RWPE1 (cell line): Measurements from ENCODE around the gene TP53AIP1.

Experiments
- CTCF ChIA-PET: fragments of 350-600 bp; sonication (Branson Sonifier 250); formaldehyde crosslinking; extraction: SDS; loops from one replicate; lab custom pipeline; 2021; lab: Yijun Ruan, JAX
- POLR2A ChIA-PET: fragments of 400-600 bp; formaldehyde crosslinking; extraction: SDS; loops from one replicate; lab custom pipeline; 2020; ENCODE audit warnings: antibody characterized with exemption; ENCODE audit not compliant: low non-redundant PET; lab: Yijun Ruan, JAX
- DNase-seq: peaks from one replicate; pipeline ENCODE4 v3.0.0; 2012; ENCODE audit warnings: low spot score
- H3K27ac ChIP-seq: fragments of 450-650 bp; 2 replicates; pipeline ENCODE4 v1.5.1; 2017
- TF ChIP-seq, protein P1 (sequence below): fragments of 450-650 bp; conservative IDR thresholded peaks from 2 replicates; pipeline ENCODE4 v1.5.1; 2017; ENCODE audit warnings: low read depth, mild to moderate bottlenecking

Gene TP53AIP1

GRCh38 chr11:128907585-128907984 is 35.1 kb downstream of the TP53AIP1 start:
- ChIA-PET CTCF (interaction anchor here (1.2 to 1.7 kb wide), 2 partner anchors 22 to 49 kb away, joined by 5 to 10 read pairs; no protein-coding TSS in a partner anchor), POLR2A (no interaction called here)
- H3K27ac ChIP-seq: no peak overlapping the region
- TF ChIP-seq, protein P1, sequence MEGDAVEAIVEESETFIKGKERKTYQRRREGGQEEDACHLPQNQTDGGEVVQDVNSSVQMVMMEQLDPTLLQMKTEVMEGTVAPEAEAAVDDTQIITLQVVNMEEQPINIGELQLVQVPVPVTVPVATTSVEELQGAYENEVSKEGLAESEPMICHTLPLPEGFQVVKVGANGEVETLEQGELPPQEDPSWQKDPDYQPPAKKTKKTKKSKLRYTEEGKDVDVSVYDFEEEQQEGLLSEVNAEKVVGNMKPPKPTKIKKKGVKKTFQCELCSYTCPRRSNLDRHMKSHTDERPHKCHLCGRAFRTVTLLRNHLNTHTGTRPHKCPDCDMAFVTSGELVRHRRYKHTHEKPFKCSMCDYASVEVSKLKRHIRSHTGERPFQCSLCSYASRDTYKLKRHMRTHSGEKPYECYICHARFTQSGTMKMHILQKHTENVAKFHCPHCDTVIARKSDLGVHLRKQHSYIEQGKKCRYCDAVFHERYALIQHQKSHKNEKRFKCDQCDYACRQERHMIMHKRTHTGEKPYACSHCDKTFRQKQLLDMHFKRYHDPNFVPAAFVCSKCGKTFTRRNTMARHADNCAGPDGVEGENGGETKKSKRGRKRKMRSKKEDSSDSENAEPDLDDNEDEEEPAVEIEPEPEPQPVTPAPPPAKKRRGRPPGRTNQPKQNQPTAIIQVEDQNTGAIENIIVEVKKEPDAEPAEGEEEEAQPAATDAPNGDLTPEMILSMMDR: no peak
- DNase-seq: no peak

- TF ChIP-seq, protein P1: no peak
- CTCF ChIA-PET: interaction anchor here (0.7 to 1.3 kb wide), 5 partner anchors 13 to 316 kb away, joined by 3 to 5 read pairs (median 3); no protein-coding TSS in a partner anchor
- POLR2A ChIA-PET: interaction anchor here (0.6 kb wide), 1 partner anchor 712 kb away, joined by 3 read pairs; no protein-coding TSS in a partner anchor
- DNase-seq: no peak
- H3K27ac ChIP-seq: peak overlapping the region; percentile 99
Measured at GRCh38 chr11:128906185-128907050, 36.3 kb downstream of the TP53AIP1 start.

DNA sequence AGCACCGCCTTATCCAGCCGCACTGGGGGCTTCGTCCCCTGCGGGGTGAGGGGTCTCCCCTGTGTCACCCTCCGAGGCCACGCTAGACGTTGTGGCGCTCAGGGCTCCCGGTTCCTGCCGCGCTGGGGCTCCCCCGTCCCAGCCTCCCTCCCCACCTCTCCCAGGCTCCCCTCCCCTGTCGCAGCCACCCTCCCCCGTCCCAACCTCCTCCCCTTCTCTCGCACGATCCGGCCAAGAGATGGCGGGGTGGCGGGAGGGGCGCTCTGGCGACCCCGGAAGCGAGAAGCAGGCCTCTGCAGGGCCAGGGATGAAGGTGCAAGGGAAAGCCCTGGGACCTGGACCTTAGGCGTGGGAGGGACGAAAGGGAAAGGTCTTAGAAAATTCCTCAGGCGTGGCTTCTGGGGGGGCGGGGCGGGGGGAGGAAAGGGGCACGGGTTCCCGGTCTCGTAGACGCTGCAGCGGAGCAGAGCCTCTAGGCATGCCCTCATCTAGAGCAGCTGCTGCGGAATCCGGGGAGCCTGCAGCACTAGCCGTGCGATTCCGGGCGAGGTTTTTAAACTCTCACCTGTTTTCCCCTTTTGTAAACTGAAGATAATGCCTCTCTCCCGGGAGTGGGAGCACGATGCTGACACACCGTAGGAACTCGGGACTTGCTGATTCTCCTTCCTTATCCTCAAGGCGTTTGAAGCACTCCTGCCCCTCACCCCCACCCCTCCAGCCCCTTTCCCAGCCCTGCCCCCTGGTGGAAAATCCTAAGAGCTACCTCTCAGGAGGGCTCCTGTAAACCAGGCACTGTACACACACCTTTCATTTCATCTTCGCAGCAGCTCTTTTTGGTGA is 37.1 kb downstream of the TP53AIP1 start:
- POLR2A ChIA-PET: interaction anchor here (0.6 kb wide), 1 partner anchor 713 kb away, joined by 3 read pairs; no protein-coding TSS in a partner anchor
- peak overlapping the region; percentile 99 for H3K27ac ChIP-seq
- CTCF ChIA-PET: interaction anchor here (0.7 to 1.3 kb wide), 6 partner anchors 14 to 51 kb away, joined by 3 to 5 read pairs (median 3); no protein-coding TSS in a partner anchor
- peak; percentile 67 for DNase-seq
- TF ChIP-seq, protein P1: no peak; the same call in 1 of the 2 replicates

DNA sequence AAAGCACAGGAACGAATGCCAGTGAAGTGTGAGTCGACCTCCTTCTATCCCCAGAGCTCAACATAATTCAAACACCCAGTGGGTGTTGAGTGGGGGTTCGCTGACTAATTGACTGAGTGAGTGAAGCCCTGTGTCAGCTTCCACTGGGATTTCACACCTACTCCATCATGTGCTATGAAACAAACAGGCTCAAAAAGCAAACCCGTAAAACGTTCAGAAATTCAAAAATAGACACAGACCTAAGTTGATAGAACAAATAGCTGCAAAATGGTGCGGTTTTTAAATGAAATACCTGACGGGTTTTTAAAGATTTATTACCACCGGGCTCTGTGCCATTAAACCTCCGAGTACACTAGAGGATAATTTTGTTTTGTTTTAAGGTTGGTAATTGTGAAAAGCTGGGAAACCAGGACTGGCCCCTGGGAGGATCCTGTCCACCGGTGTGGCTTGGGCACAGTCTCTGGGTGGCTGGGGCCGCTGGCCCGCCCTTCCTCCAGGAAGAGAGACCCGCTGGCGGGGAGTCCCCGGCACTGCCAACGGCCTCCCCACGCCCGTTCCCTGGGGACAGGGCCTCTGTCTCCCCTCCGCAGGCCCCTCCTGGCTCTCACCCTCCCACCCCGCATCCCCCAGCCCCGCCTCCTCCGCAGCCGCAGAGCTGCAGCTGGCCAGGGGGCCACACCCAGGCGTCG is 37.9 kb downstream of the TP53AIP1 start:
- peak; percentile 39 for DNase-seq
- H3K27ac ChIP-seq: peak overlapping the region; percentile 99
- ChIA-PET POLR2A (interaction anchor here (0.5 kb wide), 1 partner anchor 1041 kb away, joined by 3 read pairs; no protein-coding TSS in a partner anchor), CTCF (interaction anchor here (0.5 to 1.3 kb wide), 6 partner anchors 13 to 581 kb away, joined by 3 to 5 read pairs (median 3); no protein-coding TSS in a partner anchor)
- TF ChIP-seq, protein P1: no peak

DNA sequence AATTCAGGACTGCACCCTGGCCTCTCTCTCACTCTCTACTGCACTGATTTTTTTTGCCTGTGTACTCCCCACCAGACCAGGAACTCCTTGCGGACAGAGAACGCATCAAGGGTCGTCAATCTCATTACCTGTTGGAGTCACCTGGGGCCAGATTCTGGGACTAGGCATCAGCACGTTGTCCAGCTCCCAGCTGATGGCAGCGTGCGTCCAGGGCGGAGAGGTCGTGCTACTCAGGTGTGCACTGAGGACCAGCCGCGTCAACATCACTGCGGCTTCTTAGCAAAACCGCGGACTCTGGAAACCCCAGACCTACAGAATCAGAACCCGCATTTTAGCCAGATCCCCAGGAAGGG is 38.4 kb downstream of the TP53AIP1 start:
- POLR2A ChIA-PET: interaction anchor here (0.5 kb wide), 1 partner anchor 1040 kb away, joined by 3 read pairs; no protein-coding TSS in a partner anchor
- DNase-seq: no peak

More for the DNA sequence above, 38.4 kb downstream of the TP53AIP1 start:
- H3K27ac ChIP-seq: peak overlapping the region; percentile 99
- CTCF ChIA-PET: interaction anchor here (0.5 to 0.8 kb wide), 2 partner anchors 16 to 30 kb away, joined by 3 read pairs; no protein-coding TSS in a partner anchor
- TF ChIP-seq, protein P1: no peak
